SK-N-SH (cell line): ENCODE data around the gene YTHDC2. TPM values are rescaled to one million over a fixed set of nuclear protein-coding genes. Genes with fewer than 3 reads are reported as not detected.

Experiments
- CTCF ChIA-PET: fragments of 300-600, 350-600 bp; formaldehyde crosslinking; extraction: SDS; loops from one replicate; lab custom pipeline; 2021; lab: Yijun Ruan, JAX
- POLR2A ChIA-PET: fragments of 350-600 bp; sonication (Branson Sonifier 250); formaldehyde crosslinking; extraction: SDS; loops from one replicate; lab custom pipeline; 2020; ENCODE audit warnings: antibody characterized with exemption, inconsistent platforms; lab: Yijun Ruan, JAX
- DNase-seq: peaks from one replicate; pipeline ENCODE4 v3.0.0; 2012
- H2AFZ ChIP-seq: fragments of 200-600 bp; sonication (generic); 2 replicates; pipeline ENCODE4 v1.8.1; 2016; ENCODE audit warnings: antibody characterized with exemption, mild to moderate bottlenecking, low read depth
- H3F3A ChIP-seq: fragments of 200-600 bp; sonication (generic); replicated peaks from 2 replicates; pipeline ENCODE3; 2016; ENCODE audit warnings: antibody characterized with exemption, mild to moderate bottlenecking; ENCODE audit not compliant: insufficient read depth
- H3K27ac ChIP-seq, 2 experiments: fragments of 200-500 bp in 1 of 2; fragments of 200-600 bp in 1 of 2; sonication (Bioruptor generic) in 1 of 2; sonication (generic), shearing (Covaris generic) in 1 of 2; 2 replicates each; pipeline versions ENCODE4 v1.5.1 to v1.6.1; 2014 to 2016; ENCODE audit warnings: low read depth in 2 of 2, inconsistent platforms in 1 of 2, low read length in 1 of 2, mild to moderate bottlenecking in 1 of 2, mixed read lengths in 1 of 2
- H3K27me3 ChIP-seq: fragments of 200-600 bp; sonication (generic), shearing (Covaris generic); 2 replicates; pipeline ENCODE4 v1.6.1; 2016; ENCODE audit warnings: mixed run types; ENCODE audit not compliant: insufficient read depth
- H3K36me3 ChIP-seq, 2 experiments: fragments of 200-500 bp in 1 of 2; fragments of 200-600 bp in 1 of 2; sonication (Bioruptor generic) in 1 of 2; sonication (generic) in 1 of 2; replicated peaks in 1 of 2; 2 replicates each; pipeline versions ENCODE3 to v1.5.1; 2014 to 2016; ENCODE audit warnings: low read length in 1 of 2, mild to moderate bottlenecking in 1 of 2; ENCODE audit not compliant: insufficient read depth in 2 of 2, control insufficient read depth in 1 of 2
- H3K4me1 ChIP-seq, 2 experiments: fragments of 200-500 bp in 1 of 2; fragments of 200-600 bp in 1 of 2; sonication (Bioruptor generic) in 1 of 2; sonication (generic), shearing (Covaris generic) in 1 of 2; 2 replicates each; pipeline versions ENCODE4 v1.5.1 to v1.6.1; 2014 to 2016; ENCODE audit warnings: low read depth in 1 of 2, low read length in 1 of 2, mixed run types in 1 of 2; ENCODE audit not compliant: insufficient read depth in 2 of 2, control insufficient read depth in 1 of 2
- H3K4me2 ChIP-seq: fragments of 200-600 bp; sonication (generic), shearing (Covaris generic); 2 replicates; pipeline ENCODE4 v1.6.1; 2017; ENCODE audit warnings: mixed run types
- H3K4me3 ChIP-seq, 2 experiments: fragments of 200-500 bp in 1 of 2; fragments of 200-600 bp in 1 of 2; sonication (Bioruptor generic) in 1 of 2; sonication (generic), shearing (Covaris generic) in 1 of 2; 2 replicates each; pipeline versions ENCODE4 v1.5.1 to v1.8.1; 2014 to 2016; ENCODE audit warnings: low read depth in 2 of 2, inconsistent platforms in 1 of 2, low read length in 1 of 2, mild to moderate bottlenecking in 1 of 2, mixed read lengths in 1 of 2, moderate library complexity in 1 of 2
- H3K79me2 ChIP-seq: fragments of 200-600 bp; sonication (generic); 2 replicates; pipeline ENCODE4 v1.8.1; 2017; ENCODE audit warnings: mild to moderate bottlenecking; ENCODE audit not compliant: insufficient read depth
- H3K9ac ChIP-seq: fragments of 200-600 bp; sonication (generic); 2 replicates; pipeline ENCODE4 v1.6.1; 2017; ENCODE audit warnings: mixed run types
- H3K9me2 ChIP-seq: fragments of 200-600 bp; sonication (generic); 2 replicates; pipeline ENCODE4 v1.6.1; 2017; ENCODE audit warnings: mixed run types
- H3K9me3 ChIP-seq: fragments of 200-600 bp; sonication (generic); 2 replicates; pipeline ENCODE4 v1.6.1; 2017; ENCODE audit warnings: mixed run types, mild to moderate bottlenecking, moderate library complexity
- H4K20me1 ChIP-seq: fragments of 200-600 bp; sonication (generic); 2 replicates; pipeline ENCODE4 v1.6.1; 2017; ENCODE audit warnings: mild to moderate bottlenecking, mixed run types; ENCODE audit not compliant: insufficient read depth
- FOSL2 ChIP-seq: IDR thresholded peaks from 2 replicates; pipeline ENCODE4 v1.4.0; 2012; ENCODE audit warnings: low read depth, mild to moderate bottlenecking, moderate library complexity, borderline replicate concordance
- FOXM1 ChIP-seq: IDR thresholded peaks from 2 replicates; pipeline ENCODE4 v1.4.0; 2012; ENCODE audit warnings: low read depth, mild to moderate bottlenecking
- GABPA ChIP-seq: IDR thresholded peaks from 2 replicates; pipeline ENCODE4 v1.4.0; 2012; ENCODE audit warnings: low read depth, mild to moderate bottlenecking
- GATA2 ChIP-seq: sonication (generic); formaldehyde crosslinking; IDR thresholded peaks from 2 replicates; pipeline ENCODE4 v1.5.0; 2020; ENCODE audit warnings: mild to moderate bottlenecking, missing genetic modification reagents
- JUND ChIP-seq: IDR thresholded peaks from 2 replicates; pipeline ENCODE4 v1.4.0; 2012
- NFIC ChIP-seq: IDR thresholded peaks from 2 replicates; pipeline ENCODE4 v1.4.0; 2012; ENCODE audit warnings: borderline replicate concordance
- NRF1 ChIP-seq: IDR thresholded peaks from 2 replicates; pipeline ENCODE4 v1.6.1; 2012; ENCODE audit warnings: low read depth, mild to moderate bottlenecking, low read length
- RAD21 ChIP-seq: IDR thresholded peaks from 2 replicates; pipeline ENCODE4 v1.6.1; 2012; ENCODE audit warnings: mild to moderate bottlenecking, low read length
- RXRA ChIP-seq: IDR thresholded peaks from 2 replicates; pipeline ENCODE4 v1.4.0; 2012; ENCODE audit warnings: low read depth, mild to moderate bottlenecking, borderline replicate concordance
- SMC3 ChIP-seq: IDR thresholded peaks from 2 replicates; pipeline ENCODE4 v1.6.1; 2012; ENCODE audit warnings: low read depth, low read length, improper control_type of control experiment
- YY1 ChIP-seq: IDR thresholded peaks from 2 replicates; pipeline ENCODE4 v1.4.0; 2012; ENCODE audit warnings: low read depth, mild to moderate bottlenecking
- WGBS: methylation state at CpG from one replicate; pipeline ENCODE4 v1.1.6; 2017; ENCODE audit warnings: low lambda C conversion rate; 5-methylcytosine and 5-hydroxymethylcytosine counted together
- polyA plus RNA-seq, 3 experiments: library from polyadenylated mRNA; depleted of rRNA; stranded (reverse); fragments of >200 nt; gene quantifications; 2 replicates each; pipeline ENCODE4 v1.2.3, GENCODE V29; 2012
- TF ChIP-seq, protein P1 (sequence below): fragments of 200-600 bp; sonication (generic); IDR thresholded peaks from 2 replicates; pipeline ENCODE4 v1.6.1; 2017; ENCODE audit warnings: antibody characterized with exemption, mild to moderate bottlenecking, moderate library complexity
- TF ChIP-seq, protein P2 (sequence below): IDR thresholded peaks from 2 replicates; pipeline ENCODE4 v1.4.0; 2012; ENCODE audit warnings: low read depth, borderline replicate concordance
- TF ChIP-seq, protein P3 (sequence below): IDR thresholded peaks from 2 replicates; pipeline ENCODE4 v1.4.0; 2012; ENCODE audit warnings: low read depth, borderline replicate concordance
- TF ChIP-seq, protein P4 (sequence below): IDR thresholded peaks from 2 replicates; pipeline ENCODE4 v1.4.0; 2012; ENCODE audit warnings: low read depth
- TF ChIP-seq, protein P5 (sequence below): IDR thresholded peaks from 2 replicates; pipeline ENCODE4; 2012

Gene YTHDC2
- polyA plus RNA-seq, 1 of the 3 experiments (the other 2 are of a cell fraction): 3.5 TPM

DNA sequence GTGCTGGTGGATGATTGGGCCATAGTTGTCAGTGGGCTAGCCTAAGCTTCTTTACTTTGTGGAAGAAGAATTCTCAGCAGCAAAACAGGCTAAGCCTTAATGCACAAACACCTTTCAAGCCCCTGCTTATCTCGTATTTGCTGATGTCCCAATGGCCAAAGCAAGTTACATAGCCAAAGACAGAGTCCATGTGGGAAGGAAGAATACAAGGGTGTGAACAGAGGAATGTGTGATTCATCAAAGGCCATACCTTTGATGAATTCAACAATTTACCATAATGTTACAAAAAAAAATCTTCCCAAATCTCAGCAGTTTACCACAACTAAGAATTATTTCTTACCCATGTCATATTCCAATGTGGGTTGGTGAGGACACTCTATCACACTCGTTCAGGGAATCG is 1.2 kb upstream of the YTHDC2 start:
- Histone ChIP-seq H3K27ac (no peak overlapping the region), H3K4me1 (peaks cover 0 to 6% of the 10 kb centered on the region in 2 experiments; a peak in 2 of 4 replicates), H3K27me3 (no peaks in the 10 kb centered on the region; the same call in 1 of the 2 replicates), H3K36me3 (peaks cover 19 to 22% of the 10 kb centered on the region in 2 experiments), H4K20me1 (no peaks in the 10 kb centered on the region), H3F3A (peaks cover 12% of the 10 kb centered on the region), H2AFZ (no peak overlapping the region), H3K9ac (no peak overlapping the region), H3K4me2 (no peak overlapping the region), H3K79me2 (peaks cover 24% of the 10 kb centered on the region; the same call in 1 of the 2 replicates), H3K9me3 (no peaks in the 10 kb centered on the region), H3K9me2 (no peaks in the 10 kb centered on the region), H3K4me3 (no peak overlapping the region)
- ChIA-PET CTCF (interaction anchor here (0.7 to 7.1 kb wide), 6 partner anchors 133 to 516 kb away, joined by 3 to 77 read pairs (median 6); no protein-coding TSS in a partner anchor), POLR2A (no interaction called here)
- no peak for TF ChIP-seq NRF1
- 81% methylated on average over 3 of the region's 3 CpGs for WGBS
- DNase-seq: no peak

DNA sequence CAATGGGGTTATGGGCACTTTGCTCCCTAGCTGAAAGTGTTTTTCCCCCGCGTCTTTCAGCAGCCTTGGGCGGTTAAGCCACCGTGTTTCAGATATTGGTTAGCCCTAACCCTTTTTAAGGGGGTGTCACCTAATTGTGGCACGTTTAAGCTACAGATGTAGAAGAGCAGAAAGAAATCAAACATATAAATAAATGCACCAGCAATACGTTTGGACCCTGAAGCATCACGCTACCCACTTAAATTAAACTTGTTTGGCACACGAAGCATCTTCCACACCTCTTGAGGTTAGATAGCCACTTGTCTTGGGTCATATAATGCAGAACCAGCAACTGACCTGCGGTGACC is 768 bp downstream of the YTHDC2 start:
- peak overlapping the region; percentile 95 for H3K4me2 ChIP-seq
- H3K27ac ChIP-seq: peak overlapping the region in 1 of 2 experiments; percentile 83; a peak in 3 of 4 replicates
- 5% methylated on average over 9 of the region's 9 CpGs for WGBS
- H3K4me1 ChIP-seq: peaks cover 0 to 6% of the 10 kb centered on the region in 2 experiments; a peak in 2 of 4 replicates
- H3F3A ChIP-seq: peaks cover 12% of the 10 kb centered on the region
- POLR2A ChIA-PET: interaction anchor here (0.5 kb wide), 1 partner anchor 215 kb away, joined by 3 read pairs; no protein-coding TSS in a partner anchor
- peaks cover 23 to 28% of the 10 kb centered on the region in 2 experiments for H3K36me3 ChIP-seq
- H3K79me2 ChIP-seq: peaks cover 38% of the 10 kb centered on the region; the same call in 1 of the 2 replicates
- H3K27me3 ChIP-seq: no peaks in the 10 kb centered on the region; the same call in 1 of the 2 replicates
- H3K4me3 ChIP-seq: peak overlapping the region; percentile 78 to 92
- H3K9me3 ChIP-seq: no peaks in the 10 kb centered on the region
- CTCF ChIA-PET: interaction anchor here (0.7 to 7.1 kb wide), 7 partner anchors 98 to 518 kb away, joined by 3 to 77 read pairs (median 5); no protein-coding TSS in a partner anchor
- TF ChIP-seq NFIC (no peak), JUND (no peak), RAD21 (no peak), GATA2 (CRISPR knock-in tag) (no peak), RXRA (no peak), FOXM1 (no peak), SMC3 (no peak), YY1 (no peak), NRF1 (no peak), FOSL2 (no peak), GABPA (no peak)
- TF ChIP-seq, protein P1, sequence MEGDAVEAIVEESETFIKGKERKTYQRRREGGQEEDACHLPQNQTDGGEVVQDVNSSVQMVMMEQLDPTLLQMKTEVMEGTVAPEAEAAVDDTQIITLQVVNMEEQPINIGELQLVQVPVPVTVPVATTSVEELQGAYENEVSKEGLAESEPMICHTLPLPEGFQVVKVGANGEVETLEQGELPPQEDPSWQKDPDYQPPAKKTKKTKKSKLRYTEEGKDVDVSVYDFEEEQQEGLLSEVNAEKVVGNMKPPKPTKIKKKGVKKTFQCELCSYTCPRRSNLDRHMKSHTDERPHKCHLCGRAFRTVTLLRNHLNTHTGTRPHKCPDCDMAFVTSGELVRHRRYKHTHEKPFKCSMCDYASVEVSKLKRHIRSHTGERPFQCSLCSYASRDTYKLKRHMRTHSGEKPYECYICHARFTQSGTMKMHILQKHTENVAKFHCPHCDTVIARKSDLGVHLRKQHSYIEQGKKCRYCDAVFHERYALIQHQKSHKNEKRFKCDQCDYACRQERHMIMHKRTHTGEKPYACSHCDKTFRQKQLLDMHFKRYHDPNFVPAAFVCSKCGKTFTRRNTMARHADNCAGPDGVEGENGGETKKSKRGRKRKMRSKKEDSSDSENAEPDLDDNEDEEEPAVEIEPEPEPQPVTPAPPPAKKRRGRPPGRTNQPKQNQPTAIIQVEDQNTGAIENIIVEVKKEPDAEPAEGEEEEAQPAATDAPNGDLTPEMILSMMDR: no peak
- TF ChIP-seq, protein P2, sequence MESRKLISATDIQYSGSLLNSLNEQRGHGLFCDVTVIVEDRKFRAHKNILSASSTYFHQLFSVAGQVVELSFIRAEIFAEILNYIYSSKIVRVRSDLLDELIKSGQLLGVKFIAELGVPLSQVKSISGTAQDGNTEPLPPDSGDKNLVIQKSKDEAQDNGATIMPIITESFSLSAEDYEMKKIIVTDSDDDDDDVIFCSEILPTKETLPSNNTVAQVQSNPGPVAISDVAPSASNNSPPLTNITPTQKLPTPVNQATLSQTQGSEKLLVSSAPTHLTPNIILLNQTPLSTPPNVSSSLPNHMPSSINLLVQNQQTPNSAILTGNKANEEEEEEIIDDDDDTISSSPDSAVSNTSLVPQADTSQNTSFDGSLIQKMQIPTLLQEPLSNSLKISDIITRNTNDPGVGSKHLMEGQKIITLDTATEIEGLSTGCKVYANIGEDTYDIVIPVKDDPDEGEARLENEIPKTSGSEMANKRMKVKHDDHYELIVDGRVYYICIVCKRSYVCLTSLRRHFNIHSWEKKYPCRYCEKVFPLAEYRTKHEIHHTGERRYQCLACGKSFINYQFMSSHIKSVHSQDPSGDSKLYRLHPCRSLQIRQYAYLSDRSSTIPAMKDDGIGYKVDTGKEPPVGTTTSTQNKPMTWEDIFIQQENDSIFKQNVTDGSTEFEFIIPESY: no peak
- TF ChIP-seq, protein P3, sequence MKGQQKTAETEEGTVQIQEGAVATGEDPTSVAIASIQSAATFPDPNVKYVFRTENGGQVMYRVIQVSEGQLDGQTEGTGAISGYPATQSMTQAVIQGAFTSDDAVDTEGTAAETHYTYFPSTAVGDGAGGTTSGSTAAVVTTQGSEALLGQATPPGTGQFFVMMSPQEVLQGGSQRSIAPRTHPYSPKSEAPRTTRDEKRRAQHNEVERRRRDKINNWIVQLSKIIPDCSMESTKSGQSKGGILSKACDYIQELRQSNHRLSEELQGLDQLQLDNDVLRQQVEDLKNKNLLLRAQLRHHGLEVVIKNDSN: no peak
- TF ChIP-seq, protein P4, sequence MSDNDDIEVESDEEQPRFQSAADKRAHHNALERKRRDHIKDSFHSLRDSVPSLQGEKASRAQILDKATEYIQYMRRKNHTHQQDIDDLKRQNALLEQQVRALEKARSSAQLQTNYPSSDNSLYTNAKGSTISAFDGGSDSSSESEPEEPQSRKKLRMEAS: no peak
- TF ChIP-seq, protein P5, sequence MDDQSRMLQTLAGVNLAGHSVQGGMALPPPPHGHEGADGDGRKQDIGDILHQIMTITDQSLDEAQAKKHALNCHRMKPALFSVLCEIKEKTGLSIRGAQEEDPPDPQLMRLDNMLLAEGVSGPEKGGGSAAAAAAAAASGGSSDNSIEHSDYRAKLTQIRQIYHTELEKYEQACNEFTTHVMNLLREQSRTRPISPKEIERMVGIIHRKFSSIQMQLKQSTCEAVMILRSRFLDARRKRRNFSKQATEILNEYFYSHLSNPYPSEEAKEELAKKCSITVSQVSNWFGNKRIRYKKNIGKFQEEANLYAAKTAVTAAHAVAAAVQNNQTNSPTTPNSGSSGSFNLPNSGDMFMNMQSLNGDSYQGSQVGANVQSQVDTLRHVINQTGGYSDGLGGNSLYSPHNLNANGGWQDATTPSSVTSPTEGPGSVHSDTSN: no peak
- DNase-seq: peak; percentile 14
- H2AFZ ChIP-seq: peak overlapping the region; percentile 95; the same call in 1 of the 2 replicates
- H3K9ac ChIP-seq: peak overlapping the region; percentile 91
- H3K9me2 ChIP-seq: no peaks in the 10 kb centered on the region
- H4K20me1 ChIP-seq: no peaks in the 10 kb centered on the region
